H1 (cell line): ENCODE results near the gene TMEM40. TPM values are rescaled to one million over a fixed set of nuclear protein-coding genes. Genes with fewer than 3 reads are reported as not detected.

Experiments used
- BCL11A ChIP-seq, 2 experiments: IDR thresholded peaks; one replicate each; pipeline ENCODE4 v1.6.1; 2011; ENCODE audit warnings: low read depth in 2 of 2, low read length in 2 of 2, mild to moderate bottlenecking in 2 of 2
- CHD1 ChIP-seq: IDR thresholded peaks from 2 replicates; pipeline ENCODE4 v1.6.1; 2012; ENCODE audit warnings: low read depth, low read length, improper control_type of control experiment
- CHD7 ChIP-seq: fragments of 300-600 bp; sonication (generic); IDR thresholded peaks from 2 replicates; pipeline ENCODE4 v1.7.1; 2012; ENCODE audit warnings: low read length, moderate library complexity, mild to moderate bottlenecking, inconsistent platforms; ENCODE audit not compliant: insufficient replicate concordance
- EGR1 ChIP-seq: IDR thresholded peaks from 2 replicates; pipeline ENCODE4 v1.6.1; 2011; ENCODE audit warnings: low read depth, low read length, borderline replicate concordance
- KDM4A ChIP-seq: IDR thresholded peaks from one replicate; pipeline ENCODE4 v1.7.1; 2012; ENCODE audit warnings: low read depth, mild to moderate bottlenecking, moderate library complexity, low read length, inconsistent platforms; ENCODE audit not compliant: severe bottlenecking
- TBP ChIP-seq: IDR thresholded peaks from 2 replicates; pipeline ENCODE4 v1.6.1; 2011; ENCODE audit warnings: low read depth, low read length, improper control_type of control experiment
- polyA plus RNA-seq, 7 experiments: library from polyadenylated mRNA; depleted of rRNA in 3 of 7; stranded (reverse) in 5 of 7; unstranded in 2 of 7; fragments of >200 nt in 5 of 7; fragments of 200-250 nt in 2 of 7; gene quantifications; 1 replicate in 5 of 7; 2 replicates in 1 of 7; 4 replicates in 1 of 7; pipeline versions ENCODE4 v1.2.1 to v1.2.3, GENCODE V29; 2011 to 2013; ENCODE audit warnings: missing spikeins in 2 of 7, mixed read lengths in 2 of 7
- total RNA-seq: library from RNA; stranded (reverse); fragmentation: NEBNext Ultra II Directional; extraction: Animal tissue kit (Norgen Biotek cat#: 25700); gene quantifications from 2 replicates; pipeline ENCODE4 v1.2.1, GENCODE V29; 2021

Gene TMEM40
- total and polyA plus RNA-seq, 2 of the 8 experiments (the other 6 are each of a cell fraction or from before 2014, with no cell fraction given) = 0.18 TPM; not detected in 1

GRCh38 chr3:12743583-12743982, 15.5 kb downstream of the TMEM40 start (continued):
- TF ChIP-seq CHD7 (no peak), TBP (no peak), BCL11A (IDR thresholded peaks at IDR 0.05; ENCODE audit: low read depth in 2 of 2, low read length in 2 of 2) (no peak), KDM4A (no peak), CHD1 (no peak), EGR1 (no peak)
